ENCODE measurements around the gene FUCA1.

DNA sequence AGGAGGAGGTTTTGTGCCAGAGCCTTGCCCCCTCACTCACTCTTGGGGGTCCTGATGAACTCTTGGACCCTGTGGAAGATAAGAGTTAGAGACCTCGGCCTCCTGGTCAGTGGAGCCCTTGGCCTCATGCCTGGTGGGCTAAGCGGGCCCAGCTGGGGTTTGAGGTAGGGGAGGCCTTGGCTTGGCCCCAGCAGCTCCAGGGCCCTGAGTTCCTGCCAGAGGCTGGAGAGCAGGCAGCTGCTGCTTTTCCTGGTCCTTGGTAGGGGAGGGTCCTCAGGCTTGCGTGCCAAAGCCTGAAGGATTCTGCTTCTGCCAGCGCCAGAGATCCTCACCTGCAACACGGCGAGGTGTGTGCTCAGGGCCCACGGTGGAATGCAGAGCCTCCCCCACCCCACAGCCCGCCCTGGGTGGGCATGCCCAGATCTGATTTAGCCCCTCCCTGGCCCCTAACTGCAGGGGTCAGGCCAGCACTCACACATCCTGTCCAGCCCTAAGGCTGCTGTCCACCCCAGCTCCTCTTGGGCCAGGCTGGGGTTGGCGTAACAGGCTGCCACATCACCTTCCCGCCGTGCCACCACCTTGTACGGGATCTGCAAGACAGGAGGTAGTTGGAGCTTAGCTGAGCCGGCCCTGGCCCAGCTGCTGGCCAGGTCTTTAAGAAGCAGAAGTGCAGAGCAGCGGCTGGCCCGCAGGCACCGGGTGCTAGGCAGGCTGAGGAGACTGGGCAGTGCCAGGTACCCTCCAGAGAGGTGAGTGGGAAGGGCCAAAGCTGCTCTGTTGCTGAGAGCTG is 72.2 kb downstream of the FUCA1 start:
- TF ChIP-seq, protein P1, sequence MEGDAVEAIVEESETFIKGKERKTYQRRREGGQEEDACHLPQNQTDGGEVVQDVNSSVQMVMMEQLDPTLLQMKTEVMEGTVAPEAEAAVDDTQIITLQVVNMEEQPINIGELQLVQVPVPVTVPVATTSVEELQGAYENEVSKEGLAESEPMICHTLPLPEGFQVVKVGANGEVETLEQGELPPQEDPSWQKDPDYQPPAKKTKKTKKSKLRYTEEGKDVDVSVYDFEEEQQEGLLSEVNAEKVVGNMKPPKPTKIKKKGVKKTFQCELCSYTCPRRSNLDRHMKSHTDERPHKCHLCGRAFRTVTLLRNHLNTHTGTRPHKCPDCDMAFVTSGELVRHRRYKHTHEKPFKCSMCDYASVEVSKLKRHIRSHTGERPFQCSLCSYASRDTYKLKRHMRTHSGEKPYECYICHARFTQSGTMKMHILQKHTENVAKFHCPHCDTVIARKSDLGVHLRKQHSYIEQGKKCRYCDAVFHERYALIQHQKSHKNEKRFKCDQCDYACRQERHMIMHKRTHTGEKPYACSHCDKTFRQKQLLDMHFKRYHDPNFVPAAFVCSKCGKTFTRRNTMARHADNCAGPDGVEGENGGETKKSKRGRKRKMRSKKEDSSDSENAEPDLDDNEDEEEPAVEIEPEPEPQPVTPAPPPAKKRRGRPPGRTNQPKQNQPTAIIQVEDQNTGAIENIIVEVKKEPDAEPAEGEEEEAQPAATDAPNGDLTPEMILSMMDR (IDR thresholded peaks at IDR 0.05 in 4 of 5, conservative IDR thresholded peaks at IDR 0.05 in 1 of 5): no peak
- TF ChIP-seq POLR2A (IDR thresholded peaks at IDR 0.05): no peak
